ENCODE results near the gene EDDM3A.
"Not testable (repeated sequence)": the region's sequence is repeated elsewhere in the genome, so short reads cannot be mapped to it uniquely, and the experiment has no call there.

EDDM3A gene, protein sequence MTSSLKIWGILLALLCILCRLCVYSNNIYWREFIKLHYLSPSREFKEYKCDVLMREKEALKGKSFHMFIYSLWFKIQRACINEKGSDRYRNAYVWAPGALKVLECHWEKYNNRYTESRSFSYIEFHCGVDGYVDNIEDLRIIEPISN

GRCh38 chr14:20745571-20746358 is at the start of gene EDDM3A:
Gene EDDM3A (plus strand): TSS chr14:20745887. CDS start chr14:20747581, 1,694 bp downstream.
- no peak for DNase-seq

DNA sequence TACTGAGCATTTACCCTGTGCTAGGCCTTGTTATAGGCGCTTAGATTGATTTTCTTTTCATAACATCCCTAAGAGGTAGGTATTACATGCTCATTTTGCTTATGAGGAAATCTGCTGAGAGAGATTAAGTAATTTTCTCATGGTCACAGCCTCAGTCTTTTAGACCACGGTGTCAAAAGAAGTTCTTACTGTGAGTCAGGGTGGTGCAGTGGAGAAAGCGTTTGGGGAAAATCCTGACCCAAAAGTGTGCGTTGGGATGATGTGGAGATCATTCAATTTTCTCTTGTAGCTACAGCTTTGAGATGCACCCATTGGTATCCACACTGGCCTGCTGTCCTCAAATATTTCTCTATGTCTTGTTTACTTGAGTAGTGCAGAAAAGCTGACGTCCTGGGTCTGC is 48.9 kb upstream of the EDDM3A start:
- no peak for DNase-seq

- DNase-seq: no peak
Measured at GRCh38 chr14:20697273-20698017, 48.2 kb upstream of the EDDM3A start.

DNA sequence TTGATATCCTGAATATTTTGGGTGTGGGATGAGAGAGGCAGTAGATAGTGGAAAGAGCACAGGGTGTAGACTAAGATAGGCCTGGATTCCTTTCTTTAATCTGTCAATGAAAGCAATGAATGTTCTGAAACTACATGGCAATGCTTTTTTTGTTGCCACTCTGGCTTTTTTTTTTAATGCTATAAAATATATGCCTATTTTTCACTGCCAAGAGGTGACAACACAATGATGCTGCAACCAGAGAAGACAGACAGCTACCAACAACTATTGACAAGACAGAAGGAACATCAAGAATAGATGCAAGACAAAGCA is 47.7 kb upstream of the EDDM3A start:
- DNase-seq: no peak

- DNase-seq: no peak
Measured at GRCh38 chr14:20698934-20699333, 46.8 kb upstream of the EDDM3A start.

GRCh38 chr14:20699931-20700330 is 45.8 kb upstream of the EDDM3A start:
- DNase-seq: no peak

GRCh38 chr14:20700965-20701364 is 44.7 kb upstream of the EDDM3A start:
- DNase-seq: not testable (repeated sequence)

GRCh38 chr14:20706657-20707355 is 38.9 kb upstream of the EDDM3A start:
- DNase-seq: no peak

- DNase-seq: no peak
Measured at GRCh38 chr14:20707622-20708021, 38.1 kb upstream of the EDDM3A start.

- no peak for DNase-seq
Measured at GRCh38 chr14:20711261-20711660, 34.4 kb upstream of the EDDM3A start.

GRCh38 chr14:20711685-20712084 is 34.0 kb upstream of the EDDM3A start:
- no peak for DNase-seq

DNA sequence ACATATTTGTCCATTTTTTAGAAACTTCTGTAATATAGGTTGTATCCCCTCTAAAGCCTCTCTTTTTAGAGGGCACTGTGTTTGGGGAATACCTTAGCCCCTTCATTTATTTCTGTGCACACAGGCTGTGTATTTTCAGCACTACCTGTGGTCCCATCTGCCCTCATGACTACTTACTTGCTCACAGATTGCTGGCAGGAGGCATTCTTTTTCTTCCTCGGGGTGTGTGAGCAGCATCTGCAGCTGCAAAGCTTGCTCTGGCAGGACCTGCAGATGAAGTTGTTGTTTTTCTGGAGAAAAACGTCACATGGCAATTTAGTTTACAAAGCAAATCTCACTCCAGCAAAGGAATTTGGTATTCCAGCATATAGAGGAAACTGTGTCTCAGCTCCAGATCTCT is 32.8 kb upstream of the EDDM3A start:
- DNase-seq: no peak

- DNase-seq: no peak
Measured at GRCh38 chr14:20714593-20715250, 31.0 kb upstream of the EDDM3A start.

DNA sequence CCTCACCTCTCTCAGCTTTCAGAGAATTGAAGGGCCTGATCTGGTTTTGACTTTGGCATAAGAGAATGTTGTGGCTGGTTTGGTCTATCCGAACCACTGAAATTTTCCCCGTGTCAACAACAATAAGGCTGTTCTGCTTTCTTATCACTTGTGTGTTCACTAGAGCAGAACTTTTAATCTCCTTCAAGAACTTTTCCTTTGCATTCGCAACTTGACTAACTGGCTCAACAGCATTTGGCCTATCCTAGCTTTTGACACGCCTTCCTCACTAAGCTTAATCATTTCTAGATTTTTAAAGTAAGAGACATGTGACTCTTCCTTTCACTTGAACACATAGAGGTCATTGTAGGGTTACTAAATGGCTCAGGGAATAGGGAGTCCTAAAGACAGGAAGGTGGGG is 25.9 kb upstream of the EDDM3A start:
- no peak for DNase-seq

- DNase-seq: no peak
Measured at GRCh38 chr14:20720741-20721140, 24.9 kb upstream of the EDDM3A start.

- DNase-seq: no peak
Measured at GRCh38 chr14:20722016-20722415, 23.7 kb upstream of the EDDM3A start.

DNA sequence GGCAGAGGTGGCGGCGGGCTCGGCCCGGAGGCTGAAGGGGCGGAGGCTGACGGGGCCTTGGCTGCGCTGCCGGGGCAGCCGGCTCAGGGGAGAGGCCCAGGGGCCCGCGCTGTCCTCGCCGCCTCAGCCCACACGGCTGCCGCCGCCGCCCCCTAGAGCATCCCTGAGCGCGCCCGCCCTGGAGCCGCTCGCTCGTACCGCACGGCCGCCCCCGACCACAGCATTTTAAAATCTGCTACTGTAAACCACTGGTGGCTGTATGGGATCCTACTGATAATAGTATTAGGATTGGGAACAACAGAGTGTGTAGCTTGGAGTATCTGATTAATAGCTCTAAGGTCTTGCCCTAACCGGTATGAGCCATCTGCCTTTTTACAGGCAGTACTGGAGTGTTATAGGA is 22.2 kb upstream of the EDDM3A start:
- DNase-seq: no peak

- not testable (repeated sequence) for DNase-seq
Measured at GRCh38 chr14:20726121-20726520, 19.6 kb upstream of the EDDM3A start.

DNA sequence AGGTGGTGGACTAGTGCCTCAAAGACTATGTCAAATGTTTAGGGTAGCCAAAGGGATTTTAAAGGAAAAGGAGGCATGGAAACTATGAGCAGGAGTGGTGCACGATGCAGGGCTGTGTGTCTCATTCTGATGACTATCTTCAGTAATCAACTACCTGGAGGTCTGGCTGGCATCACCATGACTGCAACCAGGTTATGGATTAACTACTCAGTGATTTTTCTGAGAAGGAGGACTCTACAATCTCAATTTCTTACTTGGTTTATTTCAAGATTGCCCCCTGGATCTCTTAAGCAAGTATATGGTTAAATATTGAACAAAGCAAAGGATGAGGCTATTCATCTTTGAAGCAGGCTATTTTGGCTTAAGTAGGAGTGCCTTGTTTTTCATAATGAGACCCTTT is 19.2 kb upstream of the EDDM3A start:
- no peak for DNase-seq

- DNase-seq: no peak
Measured at GRCh38 chr14:20730891-20731290, 14.8 kb upstream of the EDDM3A start.

- no peak for DNase-seq
Measured at GRCh38 chr14:20732477-20732876, 13.2 kb upstream of the EDDM3A start.

DNA sequence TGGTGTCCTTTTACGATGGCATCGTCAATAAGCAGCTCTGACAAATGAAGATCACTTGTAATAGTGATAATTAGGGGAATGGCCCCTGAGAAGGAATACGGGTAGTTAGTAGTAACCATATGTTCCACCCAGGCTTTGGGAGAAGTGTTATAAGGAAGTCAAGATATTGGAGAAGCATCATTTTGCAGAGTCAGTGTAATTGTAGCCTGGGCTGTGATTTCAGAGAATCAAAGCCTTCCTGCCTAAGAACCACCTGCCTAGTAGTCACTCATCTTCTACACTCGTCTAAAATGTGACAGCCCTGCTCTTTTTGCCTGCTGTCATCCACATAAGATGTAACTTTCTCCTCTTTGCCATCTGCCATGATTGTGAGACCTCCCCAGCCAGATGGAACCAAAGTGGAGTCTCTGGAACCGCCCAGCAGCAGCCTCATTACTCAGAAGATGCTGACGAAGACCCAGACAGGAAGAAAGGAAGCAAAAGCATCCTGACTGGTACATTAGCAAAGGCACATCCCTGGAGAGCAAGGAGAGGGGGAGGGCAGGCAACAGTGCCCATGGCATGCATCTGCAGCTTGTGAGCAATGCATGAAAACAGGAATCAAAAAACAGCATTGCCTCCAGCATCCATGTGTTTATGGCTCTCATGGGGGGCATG is 12.6 kb upstream of the EDDM3A start:
- no peak for DNase-seq

Data from NCI-H2029 treated with DMSO at 0.1 percent for 48 hours (cell line).